ENCODE measurements around the gene YJU2. TPM values are rescaled to one million over a fixed set of nuclear protein-coding genes. Genes with fewer than 3 reads are reported as not detected.
"Not testable (repeated sequence)": the region's sequence is repeated elsewhere in the genome, so short reads cannot be mapped to it uniquely, and the experiment has no call there.

YJU2 gene
- total and polyA plus RNA-seq, 7 experiments from 2014 or later = 24.4 to 44.7 (median 31.9) TPM

DNA sequence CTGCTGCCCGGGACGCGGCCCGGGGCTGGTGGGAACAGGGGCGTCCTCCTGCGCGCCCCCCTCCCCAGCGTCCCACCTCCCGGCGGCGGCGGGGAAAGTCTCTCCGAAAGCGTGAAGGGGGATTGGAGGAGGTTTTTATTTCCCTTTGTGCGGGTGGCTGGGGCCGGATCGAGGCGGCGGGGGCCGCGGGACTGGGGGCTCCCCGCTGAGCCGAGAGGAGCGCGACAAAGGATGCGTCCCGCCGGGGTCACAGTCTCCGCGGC, 32.3 kb downstream of the YJU2 start:
- intact Hi-C loops (cut with micrococcal nuclease) = no loop called here
- H3K9me3 Mint-ChIP-seq = no peaks in the 10 kb centered on the region
- H3K27ac ChIP-seq (ENCODE audit: low read depth, low read length) = no peak overlapping the region
- H3K36me3 Mint-ChIP-seq = no peaks in the 10 kb centered on the region
- H3K4me3 ChIP-seq (ENCODE audit: low read length) = no peak overlapping the region
- no peak for ATAC-seq
- ChIA-PET CTCF (no interaction called here), POLR2A (no interaction called here)
- no peak for DNase-seq
- H3K4me1 Mint-ChIP-seq = peaks cover 0 to 7% (median 2%) of the 10 kb centered on the region in 7 donors
- H3K27me3 Mint-ChIP-seq = peaks cover 4 to 38% (median 10%) of the 10 kb centered on the region in 5 donors
- peaks cover 0 to 10% of the 10 kb centered on the region in 2 donors for H3K4me1 ChIP-seq (ENCODE audit: control insufficient read depth in 2 of 2, insufficient read depth in 2 of 2, low read length in 2 of 2)
- H3K27ac Mint-ChIP-seq = no peak overlapping the region
- no peaks in the 10 kb centered on the region for H3K9me3 ChIP-seq (ENCODE audit: control insufficient read depth in 2 of 3, low read length in 3 of 3)
- H3K4me3 Mint-ChIP-seq = peak overlapping the region in 2 of 10 donors; percentile 37 to 80
- H3K36me3 ChIP-seq (ENCODE audit: control insufficient read depth in 2 of 3, insufficient read depth in 3 of 3, low read length in 3 of 3) = no peaks in the 10 kb centered on the region
- H3K27me3 ChIP-seq (ENCODE audit: control insufficient read depth in 2 of 2, insufficient read depth in 2 of 2, low read length in 2 of 2) = peaks cover 0 to 7% of the 10 kb centered on the region in 2 donors

DNA sequence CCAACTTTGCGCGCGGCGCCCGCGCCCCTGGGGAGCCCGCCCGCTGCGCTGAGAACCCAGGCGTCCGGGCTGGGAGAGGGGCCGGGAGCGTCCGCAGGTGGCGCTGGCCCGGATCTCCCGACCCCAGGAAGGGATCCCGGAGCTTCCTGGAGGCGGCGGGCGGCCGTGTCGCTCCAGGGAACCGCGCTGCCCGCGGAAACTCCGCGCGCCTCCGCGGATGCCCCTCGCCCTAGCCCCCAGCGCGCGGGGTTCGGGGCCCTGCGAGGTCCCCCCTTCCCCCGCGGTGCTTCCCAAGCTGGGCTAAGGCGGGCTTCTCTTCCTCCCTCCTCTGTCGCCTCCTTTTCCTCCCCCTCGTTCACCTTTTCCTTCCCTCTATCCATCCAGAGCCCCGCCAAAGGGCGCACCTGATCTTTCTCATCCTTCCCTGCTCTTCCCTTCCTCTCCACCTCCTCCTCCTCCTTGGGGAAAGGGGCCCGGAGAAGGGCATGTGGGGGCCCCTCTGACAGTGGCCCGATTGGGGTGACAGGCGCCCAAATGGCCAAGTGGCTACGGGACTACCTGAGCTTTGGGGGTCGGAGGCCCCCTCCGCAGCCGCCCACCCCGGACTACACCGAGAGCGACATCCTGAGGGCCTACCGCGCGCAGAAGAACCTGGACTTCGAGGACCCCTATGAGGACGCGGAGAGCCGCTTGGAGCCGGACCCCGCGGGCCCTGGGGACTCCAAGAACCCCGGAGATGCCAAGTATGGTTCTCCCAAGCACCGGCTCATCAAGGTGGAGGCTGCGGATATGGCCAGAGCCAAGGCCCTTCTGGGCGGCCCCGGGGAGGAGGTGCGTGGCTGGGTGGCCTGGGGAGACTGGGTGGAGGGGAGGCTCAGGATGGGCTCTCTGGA, 32.9 kb downstream of the YJU2 start:
- H3K4me3 Mint-ChIP-seq = peak overlapping the region in 8 of 10 donors; percentile 15 to 80 (median 56)

GRCh38 chr19:4284176-4284958, 37.5 kb downstream of the YJU2 start:
- Histone ChIP-seq H3K4me3 (ENCODE audit: low read length) (no peak overlapping the region), H3K4me1 (ENCODE audit: control insufficient read depth in 2 of 2, insufficient read depth in 2 of 2, low read length in 2 of 2) (peaks cover 0 to 8% of the 10 kb centered on the region in 2 donors), H3K36me3 (ENCODE audit: control insufficient read depth in 2 of 3, insufficient read depth in 3 of 3, low read length in 3 of 3) (no peaks in the 10 kb centered on the region), H3K9me3 (ENCODE audit: control insufficient read depth in 2 of 3, low read length in 3 of 3) (no peaks in the 10 kb centered on the region), H3K27ac (ENCODE audit: low read depth, low read length) (no peak overlapping the region), H3K27me3 (ENCODE audit: control insufficient read depth in 2 of 2, insufficient read depth in 2 of 2, low read length in 2 of 2) (peaks cover 0 to 7% of the 10 kb centered on the region in 2 donors)
- ChIA-PET CTCF (no interaction called here), POLR2A (no interaction called here)
- no peak for DNase-seq
- peaks cover 0 to 6% (median 0%) of the 10 kb centered on the region in 7 donors for H3K4me1 Mint-ChIP-seq
- no peak for ATAC-seq
- H3K36me3 Mint-ChIP-seq = peaks cover 0 to 7% (median 0%) of the 10 kb centered on the region in 5 donors
- intact Hi-C loops (cut with micrococcal nuclease) = no loop called here
- peaks cover 4 to 20% (median 10%) of the 10 kb centered on the region in 5 donors for H3K27me3 Mint-ChIP-seq
- peak overlapping the region in 1 of 9 donors; percentile 63 for H3K27ac Mint-ChIP-seq
- no peak overlapping the region for H3K4me3 Mint-ChIP-seq
- H3K9me3 Mint-ChIP-seq = no peaks in the 10 kb centered on the region

More for the DNA sequence above, 32.9 kb downstream of the YJU2 start:
- POLR2A ChIA-PET = no interaction called here
- DNase-seq (no peak), ATAC-seq (no peak)
- H3K27ac Mint-ChIP-seq = no peak overlapping the region
- H3K27me3 ChIP-seq (ENCODE audit: control insufficient read depth in 2 of 2, insufficient read depth in 2 of 2, low read length in 2 of 2) = peaks cover 0 to 7% of the 10 kb centered on the region in 2 donors
- H3K27ac ChIP-seq (ENCODE audit: low read depth, low read length) = no peak overlapping the region
- intact Hi-C loops (cut with micrococcal nuclease) = no loop called here
- H3K27me3 Mint-ChIP-seq = peaks cover 4 to 38% (median 10%) of the 10 kb centered on the region in 5 donors
- H3K9me3 Mint-ChIP-seq = no peaks in the 10 kb centered on the region
- no peaks in the 10 kb centered on the region for H3K9me3 ChIP-seq (ENCODE audit: control insufficient read depth in 2 of 3, low read length in 3 of 3)
- no peak overlapping the region for H3K4me3 ChIP-seq (ENCODE audit: low read length)
- peaks cover 0 to 7% (median 2%) of the 10 kb centered on the region in 7 donors for H3K4me1 Mint-ChIP-seq
- H3K36me3 ChIP-seq (ENCODE audit: control insufficient read depth in 2 of 3, insufficient read depth in 3 of 3, low read length in 3 of 3) = no peaks in the 10 kb centered on the region
- H3K4me1 ChIP-seq (ENCODE audit: control insufficient read depth in 2 of 2, insufficient read depth in 2 of 2, low read length in 2 of 2) = peaks cover 0 to 10% of the 10 kb centered on the region in 2 donors
- CTCF ChIA-PET = no interaction called here
- H3K36me3 Mint-ChIP-seq = no peaks in the 10 kb centered on the region

GRCh38 chr19:4284974-4285373, 38.1 kb downstream of the YJU2 start:
- CTCF ChIA-PET = no interaction called here

DNA sequence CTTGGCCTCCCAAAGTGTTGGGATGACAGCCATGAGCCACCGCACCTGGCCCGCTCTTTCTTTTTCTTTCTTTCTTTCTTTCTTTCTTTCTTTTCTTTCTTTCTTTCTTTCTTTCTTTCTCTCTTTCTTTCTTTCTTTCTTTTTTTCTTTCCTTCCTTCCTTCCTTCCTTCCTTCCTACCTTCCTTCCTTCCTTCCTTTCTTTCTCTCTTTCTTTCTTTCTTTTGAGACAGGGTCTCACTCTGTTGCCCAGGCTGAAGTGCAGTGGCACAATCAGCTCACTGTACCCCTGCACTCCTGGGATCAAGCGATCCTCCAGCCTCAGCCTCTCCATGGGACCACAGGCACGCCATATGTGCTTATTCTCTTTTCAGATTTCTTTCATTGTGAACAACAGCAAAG, 39.3 kb downstream of the YJU2 start:
- H3K36me3 ChIP-seq (ENCODE audit: control insufficient read depth in 2 of 3, insufficient read depth in 3 of 3, low read length in 3 of 3); H3K27ac ChIP-seq (ENCODE audit: low read depth, low read length); intact Hi-C loops (cut with micrococcal nuclease); H3K4me3 Mint-ChIP-seq; H3K4me1 Mint-ChIP-seq; H3K27me3 ChIP-seq (ENCODE audit: control insufficient read depth in 2 of 2, insufficient read depth in 2 of 2, low read length in 2 of 2); CTCF ChIA-PET; DNase-seq; H3K4me3 ChIP-seq (ENCODE audit: low read length); H3K36me3 Mint-ChIP-seq; ATAC-seq; H3K27me3 Mint-ChIP-seq; H3K9me3 Mint-ChIP-seq; H3K9me3 ChIP-seq (ENCODE audit: control insufficient read depth in 2 of 3, low read length in 3 of 3); H3K4me1 ChIP-seq (ENCODE audit: control insufficient read depth in 2 of 2, insufficient read depth in 2 of 2, low read length in 2 of 2); POLR2A ChIA-PET: not testable (repeated sequence)
- H3K27ac Mint-ChIP-seq = peak overlapping the region in 1 of 9 donors; percentile 14

More at GRCh38 chr19:4284974-4285373, 38.1 kb downstream of the YJU2 start:
- no peak overlapping the region for H3K4me3 Mint-ChIP-seq
- DNase-seq (no peak), ATAC-seq (no peak)
- Histone ChIP-seq H3K9me3 (ENCODE audit: control insufficient read depth in 2 of 3, low read length in 3 of 3) (no peaks in the 10 kb centered on the region), H3K27ac (ENCODE audit: low read depth, low read length) (no peak overlapping the region), H3K36me3 (ENCODE audit: control insufficient read depth in 2 of 3, insufficient read depth in 3 of 3, low read length in 3 of 3) (no peaks in the 10 kb centered on the region), H3K27me3 (ENCODE audit: control insufficient read depth in 2 of 2, insufficient read depth in 2 of 2, low read length in 2 of 2) (peaks cover 0 to 4% of the 10 kb centered on the region in 2 donors), H3K4me1 (ENCODE audit: control insufficient read depth in 2 of 2, insufficient read depth in 2 of 2, low read length in 2 of 2) (peaks cover 0 to 2% of the 10 kb centered on the region in 2 donors), H3K4me3 (ENCODE audit: low read length) (no peak overlapping the region)
- POLR2A ChIA-PET = no interaction called here
- H3K4me1 Mint-ChIP-seq = peaks cover 0 to 3% (median 0%) of the 10 kb centered on the region in 7 donors
- intact Hi-C loops (cut with micrococcal nuclease) = no loop called here
- no peak overlapping the region for H3K27ac Mint-ChIP-seq
- H3K27me3 Mint-ChIP-seq = peaks cover under 1 to 16% (median 10%) of the 10 kb centered on the region in 5 donors
- no peaks in the 10 kb centered on the region for H3K9me3 Mint-ChIP-seq
- peaks cover 0 to 7% (median 0%) of the 10 kb centered on the region in 5 donors for H3K36me3 Mint-ChIP-seq

GRCh38 chr19:4288091-4288777, 41.4 kb downstream of the YJU2 start:
- Mint-ChIP-seq H3K27me3 (no peaks in the 10 kb centered on the region), H3K4me1 (peaks cover 0 to 3% (median 0%) of the 10 kb centered on the region in 7 donors), H3K36me3 (peaks cover 0 to 7% (median 0%) of the 10 kb centered on the region in 5 donors), H3K27ac (no peak overlapping the region), H3K9me3 (no peaks in the 10 kb centered on the region), H3K4me3 (no peak overlapping the region)
- H3K9me3 ChIP-seq (ENCODE audit: control insufficient read depth in 2 of 3, low read length in 3 of 3) = no peaks in the 10 kb centered on the region
- peaks cover 0 to 7% (median 0%) of the 10 kb centered on the region in 3 experiments for H3K36me3 ChIP-seq (ENCODE audit: control insufficient read depth in 2 of 3, insufficient read depth in 3 of 3, low read length in 3 of 3)
- no peak for DNase-seq
- no peak overlapping the region for H3K4me3 ChIP-seq (ENCODE audit: low read length)
- CTCF ChIA-PET = no interaction called here
- intact Hi-C loops (cut with micrococcal nuclease) = no loop called here
- H3K27ac ChIP-seq (ENCODE audit: low read depth, low read length) = no peak overlapping the region
- POLR2A ChIA-PET = no interaction called here
- ATAC-seq = no peak
- H3K27me3 ChIP-seq (ENCODE audit: control insufficient read depth in 2 of 2, insufficient read depth in 2 of 2, low read length in 2 of 2) = no peaks in the 10 kb centered on the region
- no peaks in the 10 kb centered on the region for H3K4me1 ChIP-seq (ENCODE audit: control insufficient read depth in 2 of 2, insufficient read depth in 2 of 2, low read length in 2 of 2)
